T-helper 1 cell treated with Interleukin-12 subunit alpha and Interleukin-12 subunit beta and Interleukin-4 antibody, amounts not matched to agents 30 ng/mL and 1 ng/mL, for 36 hours (primary cell): ENCODE data around the gene MUS81. TPM values are rescaled to one million over a fixed set of nuclear protein-coding genes. Genes with fewer than 3 reads are reported as not detected.
"Not testable (repeated sequence)": the region's sequence is repeated elsewhere in the genome, so short reads cannot be mapped to it uniquely, and the experiment has no call there.

Source experiments
- intact Hi-C: fragments of 100-400 bp; cut with micrococcal nuclease; formaldehyde crosslinking; loops from one replicate; pipeline ENCODE4 v1.15.1; 2024
- total RNA-seq: library from RNA; stranded (reverse); gene quantifications from 2 replicates; pipeline ENCODE4 v1.2.3, GENCODE V29; 2022

MUS81 gene
- total RNA-seq, 1 donor from 2014 or later: 103 TPM

GRCh38 chr11:65890324-65891218, 30.3 kb downstream of the MUS81 start, which contains the start of gene CCDC85B:
TSS of gene CCDC85B (plus strand) at chr11:65890673. CDS start at chr11:65890784, 111 bp downstream.
- intact Hi-C loops: loop anchor here (1.0 kb wide), 7 partner anchors 10 to 162 kb away; partner anchors contain the start of genes C11orf68, DRAP1, FOSL1 and SF3B2

- intact Hi-C loops: no loop called here
These were observed 31.2 kb downstream of the MUS81 start for GRCh38 chr11:65891219-65892136.

- intact Hi-C loops: not testable (repeated sequence)
These were observed 31.9 kb downstream of the MUS81 start for GRCh38 chr11:65892137-65892540.

GRCh38 chr11:65892661-65893317, 32.6 kb downstream of the MUS81 start:
- intact Hi-C loops: no loop called here

GRCh38 chr11:65894034-65894591, 33.9 kb downstream of the MUS81 start:
- intact Hi-C loops: loop anchor here (1.0 kb wide), 1 partner anchor 62 kb away; no protein-coding TSS in a partner anchor

- intact Hi-C loops: no loop called here
These were observed 35.3 kb downstream of the MUS81 start for GRCh38 chr11:65895482-65895981.

GRCh38 chr11:65896034-65896999, 36.1 kb downstream of the MUS81 start:
- intact Hi-C loops: no loop called here

GRCh38 chr11:65897020-65897471, 36.8 kb downstream of the MUS81 start:
- intact Hi-C loops: no loop called here

GRCh38 chr11:65898656-65899355, 38.6 kb downstream of the MUS81 start:
- intact Hi-C loops: no loop called here

- intact Hi-C loops: loop anchor here (1.0 kb wide), 7 partner anchors 9 to 179 kb away; partner anchors contain the start of genes C11orf68, CCDC85B, DRAP1 and RNASEH2C
These were observed 39.3 kb downstream of the MUS81 start for GRCh38 chr11:65899356-65900124.

- intact Hi-C loops: loop anchor here (1.0 kb wide), 7 partner anchors 9 to 180 kb away; partner anchors contain the start of genes C11orf68, CCDC85B, DRAP1 and RNASEH2C
These were observed 40.1 kb downstream of the MUS81 start, which contains the start of gene FOSL1 for GRCh38 chr11:65900125-65900898. TSS of gene FOSL1 (minus strand) at chr11:65900388. CDS start at chr11:65900339, 49 bp downstream.

- intact Hi-C loops: loop anchor here (1.0 kb wide), 7 partner anchors 8 to 181 kb away; partner anchors contain the start of genes C11orf68, CCDC85B, DRAP1 and RNASEH2C
These were observed 40.6 kb downstream of the MUS81 start for GRCh38 chr11:65900899-65901180.

- intact Hi-C loops: no loop called here
These were observed 42.8 kb downstream of the MUS81 start for GRCh38 chr11:65903068-65903481.

GRCh38 chr11:65903715-65904114, 43.5 kb downstream of the MUS81 start:
- intact Hi-C loops: no loop called here

- intact Hi-C loops: no loop called here
These were observed 46.4 kb downstream of the MUS81 start for GRCh38 chr11:65906602-65907001.

- intact Hi-C loops: no loop called here
These were observed 47.6 kb downstream of the MUS81 start for GRCh38 chr11:65907878-65908277.
